Effector CD8-positive, alpha-beta T cell (primary cell): ENCODE results near the gene KHDRBS1.
A peak's percentile ranks its signal among the peaks of the same experiment; 100 is the strongest.
"Not testable (repeated sequence)": the region's sequence is repeated elsewhere in the genome, so short reads cannot be mapped to it uniquely, and the experiment has no call there.

ENCODE experiments used
- DNase-seq: peaks from one replicate; lab custom pipeline; 2025; lab: John Stamatoyannopoulos, UW
- total RNA-seq, 4 experiments: gene quantifications; one replicate each; lab custom pipeline; 2026; lab: John Stamatoyannopoulos, UW

KHDRBS1 gene
- total RNA-seq: 100 to 124 (median 113) reads per million in 4 experiments

- DNase-seq: peak; percentile 97
These were observed at the start of gene KHDRBS1 for GRCh38 chr1:32013386-32014198. Gene KHDRBS1 (plus strand): TSS chr1:32013868. CDS start chr1:32013996, 128 bp downstream.

GRCh38 chr1:31970873-31971272 is 42.8 kb upstream of the KHDRBS1 start:
- DNase-seq: no peak

GRCh38 chr1:31976401-31976800 is 37.3 kb upstream of the KHDRBS1 start:
- no peak for DNase-seq

- no peak for DNase-seq
These were observed 36.1 kb upstream of the KHDRBS1 start for GRCh38 chr1:31977385-31978131.

- DNase-seq: no peak
These were observed 34.7 kb upstream of the KHDRBS1 start for GRCh38 chr1:31978843-31979400.

GRCh38 chr1:31980835-31981455 is 32.7 kb upstream of the KHDRBS1 start:
- DNase-seq: no peak

GRCh38 chr1:31981456-31981839 is 32.2 kb upstream of the KHDRBS1 start:
- DNase-seq: no peak

GRCh38 chr1:31981972-31982371 is 31.7 kb upstream of the KHDRBS1 start:
- no peak for DNase-seq

GRCh38 chr1:31984419-31985347 is 29.0 kb upstream of the KHDRBS1 start:
- no peak for DNase-seq

- DNase-seq: no peak
These were observed 28.2 kb upstream of the KHDRBS1 start for GRCh38 chr1:31985430-31985829.

- no peak for DNase-seq
These were observed 26.5 kb upstream of the KHDRBS1 start for GRCh38 chr1:31987135-31987619.

GRCh38 chr1:31989964-31990363 is 23.7 kb upstream of the KHDRBS1 start:
- no peak for DNase-seq

- DNase-seq: no peak
These were observed 22.5 kb upstream of the KHDRBS1 start for GRCh38 chr1:31991182-31991581.

GRCh38 chr1:31995263-31995662 is 18.4 kb upstream of the KHDRBS1 start:
- no peak for DNase-seq

- not testable (repeated sequence) for DNase-seq
These were observed 17.5 kb upstream of the KHDRBS1 start for GRCh38 chr1:31996121-31996520.

GRCh38 chr1:32001863-32002262 is 11.8 kb upstream of the KHDRBS1 start:
- no peak for DNase-seq

- DNase-seq: not testable (repeated sequence)
These were observed 11.4 kb upstream of the KHDRBS1 start for GRCh38 chr1:32002285-32002684.

- no peak for DNase-seq
These were observed 8.1 kb upstream of the KHDRBS1 start for GRCh38 chr1:32005522-32005921.

GRCh38 chr1:32007591-32007940 is 6.1 kb upstream of the KHDRBS1 start:
- DNase-seq: no peak

GRCh38 chr1:32010246-32010645 is 3.4 kb upstream of the KHDRBS1 start:
- DNase-seq: no peak
